ENCODE results near the gene FAM240A. TPM values are rescaled to one million over a fixed set of nuclear protein-coding genes. Genes with fewer than 3 reads are reported as not detected.
A peak's percentile ranks its signal among the peaks of the same experiment; 100 is the strongest.

The FAM240A gene
- total and polyA plus RNA-seq, 8 donors, result not detected

DNA sequence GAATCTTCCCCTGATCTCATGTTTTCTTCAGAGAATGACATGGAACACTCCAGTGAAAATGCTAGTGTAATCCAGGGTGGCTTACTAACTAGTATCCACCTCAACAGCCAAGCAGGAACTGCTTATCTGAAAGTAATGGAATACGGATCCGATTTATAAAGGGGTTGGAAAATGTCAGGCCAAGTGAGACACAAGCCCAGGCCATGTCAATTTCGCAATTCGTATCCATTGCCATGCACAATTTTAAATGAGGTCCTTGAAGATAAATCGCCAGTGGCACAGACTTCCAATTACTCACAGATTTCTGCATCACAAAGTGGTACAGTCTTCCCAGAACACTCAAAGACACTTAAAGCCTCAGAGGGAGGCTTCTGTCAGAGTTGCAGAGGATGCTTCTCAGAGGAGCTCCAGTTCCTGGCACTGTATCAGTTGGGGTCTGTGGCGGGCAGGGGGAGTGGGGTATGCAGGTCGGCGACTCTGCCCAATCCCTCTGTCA is 16.5 kb upstream of the FAM240A start:
- FAIRE-seq, result no peak
- TF ChIP-seq CTCF (IDR thresholded peaks at IDR 0.05), result no peak
- H3K27ac ChIP-seq, result no peak overlapping the region
- no peak overlapping the region for H3K4me3 ChIP-seq
- intact Hi-C loops (cut with DNase I), result no loop called here
- DNase-seq, result no peak
- no peaks in the 10 kb centered on the region for H3K36me3 ChIP-seq
- no peaks in the 10 kb centered on the region for H3K27me3 ChIP-seq
- 61 to 73% methylated on average over 8 of the region's 8 CpGs for WGBS, 2 donors
- no peaks in the 10 kb centered on the region for H3K9me3 ChIP-seq
- no peak for ATAC-seq
- H3K4me1 ChIP-seq, result no peaks in the 10 kb centered on the region

DNA sequence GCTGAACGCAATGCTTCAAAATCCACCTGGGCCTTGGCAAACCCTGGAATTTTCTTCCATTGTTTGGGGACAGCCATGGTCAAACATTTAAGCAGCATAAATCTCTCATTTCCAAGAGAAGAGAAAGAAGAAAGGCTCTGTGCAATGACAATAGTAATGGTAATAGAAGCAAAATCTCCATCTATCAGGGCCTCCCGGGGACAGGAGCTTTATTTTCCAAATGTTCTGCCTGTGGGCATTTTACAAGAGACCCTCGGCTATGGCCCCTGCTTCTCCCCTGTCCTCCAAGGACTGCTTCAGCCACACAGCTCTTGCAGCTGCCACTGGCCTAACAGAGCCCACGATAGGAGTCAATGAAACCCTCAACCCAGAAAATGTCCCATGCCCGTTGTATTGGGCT is 12.7 kb upstream of the FAM240A start:
- FAIRE-seq, result no peak

GRCh38 chr3:46603446-46604046 is 8.8 kb upstream of the FAM240A start:
- ATAC-seq (no peak), DNase-seq (no peak), FAIRE-seq (no peak)
- no peak overlapping the region for H3K4me3 ChIP-seq
- no peaks in the 10 kb centered on the region for H3K4me1 ChIP-seq
- intact Hi-C loops (cut with DNase I), result no loop called here
- H3K36me3 ChIP-seq, result no peaks in the 10 kb centered on the region
- H3K27me3 ChIP-seq, result no peaks in the 10 kb centered on the region
- no peak for TF ChIP-seq CTCF (IDR thresholded peaks at IDR 0.05)
- WGBS, 2 donors, result 41 to 50% methylated on average over 1 of the region's 1 CpG
- H3K9me3 ChIP-seq, result no peaks in the 10 kb centered on the region
- no peak overlapping the region for H3K27ac ChIP-seq

More for the DNA sequence above, 12.7 kb upstream of the FAM240A start:
- H3K4me1 ChIP-seq, result no peaks in the 10 kb centered on the region
- 78 to 79% methylated on average over 5 of the region's 5 CpGs for WGBS, 2 donors
- H3K27ac ChIP-seq, result no peak overlapping the region
- intact Hi-C loops (cut with DNase I), result no loop called here
- ATAC-seq, result no peak
- no peak for DNase-seq
- H3K36me3 ChIP-seq, result no peaks in the 10 kb centered on the region
- TF ChIP-seq CTCF (IDR thresholded peaks at IDR 0.05), result no peak
- no peaks in the 10 kb centered on the region for H3K27me3 ChIP-seq
- H3K9me3 ChIP-seq, result no peaks in the 10 kb centered on the region
- no peak overlapping the region for H3K4me3 ChIP-seq

DNA sequence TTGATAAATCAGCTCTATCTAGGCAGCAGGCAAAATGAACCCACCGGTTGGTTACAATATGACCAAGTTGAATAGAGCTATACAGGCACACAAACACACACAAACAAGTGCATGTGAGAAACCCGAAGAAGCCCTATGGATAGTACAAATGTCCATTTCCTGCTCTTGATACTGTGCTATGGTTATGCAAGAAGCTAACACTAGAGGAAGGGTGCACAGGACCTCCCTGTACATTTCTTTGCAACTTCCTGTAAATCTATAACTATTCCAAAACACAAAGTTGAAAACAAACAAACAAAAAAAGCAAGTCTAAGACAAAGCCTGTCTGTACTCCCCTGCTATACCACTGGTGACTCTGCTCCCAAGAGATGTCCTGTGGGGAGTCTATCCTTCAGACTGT is 8.2 kb upstream of the FAM240A start:
- Histone ChIP-seq H3K36me3 (no peaks in the 10 kb centered on the region), H3K9me3 (no peaks in the 10 kb centered on the region), H3K4me3 (no peak overlapping the region), H3K27ac (no peak overlapping the region), H3K27me3 (no peaks in the 10 kb centered on the region), H3K4me1 (no peaks in the 10 kb centered on the region)
- intact Hi-C loops (cut with DNase I), result no loop called here
- 88 to 91% methylated on average over 2 of the region's 2 CpGs for WGBS, 2 donors
- FAIRE-seq, result no peak
- no peak for ATAC-seq
- TF ChIP-seq CTCF (IDR thresholded peaks at IDR 0.05), result no peak
- no peak for DNase-seq

DNA sequence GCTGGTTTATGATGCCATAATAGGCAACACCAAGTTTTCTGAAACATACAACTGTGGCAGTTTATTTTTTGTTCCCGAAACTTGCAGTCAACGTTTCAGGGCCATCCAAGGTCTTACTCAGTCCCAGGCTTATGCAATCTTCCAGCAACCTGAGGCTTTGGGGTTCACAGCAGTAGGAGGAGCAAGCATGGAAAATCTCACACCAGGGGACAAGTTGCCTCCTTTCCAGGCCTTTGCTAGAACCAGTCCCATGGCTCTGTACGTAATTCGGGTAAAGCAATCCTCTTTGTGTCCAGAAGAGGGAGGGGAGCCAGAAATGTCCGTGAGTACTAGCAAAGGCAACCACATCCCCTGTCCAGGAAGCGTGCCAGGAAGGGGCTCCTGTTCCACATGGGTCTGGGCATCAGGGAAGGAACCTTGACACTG is 4.7 kb upstream of the FAM240A start:
- DNase-seq (no peak), FAIRE-seq (no peak), ATAC-seq (peak in 1 of 4 donors; percentile 39)
- 66 to 73% methylated on average over 6 of the region's 6 CpGs for WGBS, 2 donors
- Histone ChIP-seq H3K27ac (no peak overlapping the region), H3K27me3 (no peaks in the 10 kb centered on the region), H3K36me3 (no peaks in the 10 kb centered on the region), H3K4me1 (peaks cover 0 to 7% (median 5%) of the 10 kb centered on the region in 3 donors), H3K4me3 (no peak overlapping the region), H3K9me3 (no peaks in the 10 kb centered on the region)
- intact Hi-C loops (cut with DNase I), result no loop called here
- no peak for TF ChIP-seq CTCF (IDR thresholded peaks at IDR 0.05)
